Activated CD4-positive, alpha-beta T cell treated with anti-CD3 and anti-CD28 coated beads for 36 hours (primary cell): Measurements from ENCODE around the gene CCDC12. TPM values are rescaled to one million over a fixed set of nuclear protein-coding genes. Genes with fewer than 3 reads are reported as not detected.

Experiments used
- ATAC-seq: fragments of 200-7000 bp; cut with Tn5 transposase; one replicate; pipeline ENCODE4 v1.10.0; 2021; ENCODE audit warnings: mild to moderate bottlenecking, moderate library complexity
- CTCF ChIA-PET: fragments of 350-600 bp; sonication (Branson Sonifier 250); formaldehyde crosslinking; loops from one replicate; lab custom pipeline; 2021; ENCODE audit warnings: antibody characterized with exemption; lab: Charles Lee
- POLR2A ChIA-PET: fragments of 350-600 bp; sonication (Branson Sonifier 250); formaldehyde crosslinking; loops from one replicate; lab custom pipeline; 2021; ENCODE audit warnings: antibody characterized with exemption, inconsistent platforms; lab: Charles Lee
- DNase-seq: peaks from one replicate; pipeline ENCODE4 v3.0.0-alpha.2; 2020
- H3K27ac Mint-ChIP-seq: one replicate; pipeline ENCODE4 v1.8.0; 2021; ENCODE audit warnings: mixed read lengths
- H3K27me3 Mint-ChIP-seq: one replicate; pipeline ENCODE4 v1.8.0; 2021; ENCODE audit warnings: mixed read lengths
- H3K36me3 Mint-ChIP-seq: one replicate; pipeline ENCODE4 v1.8.0; 2021; ENCODE audit warnings: low read depth, mixed read lengths
- H3K4me1 Mint-ChIP-seq: one replicate; pipeline ENCODE4 v1.8.0; 2021; ENCODE audit warnings: mixed read lengths
- H3K4me3 Mint-ChIP-seq: one replicate; pipeline ENCODE4 v1.8.0; 2021; ENCODE audit warnings: mild to moderate bottlenecking, moderate library complexity, mixed read lengths
- H3K9me3 Mint-ChIP-seq: one replicate; pipeline ENCODE4 v1.8.0; 2021; ENCODE audit warnings: low read depth, mixed read lengths
- intact Hi-C, 2 experiments: fragments of 100-400 bp; cut with DNase I in 1 of 2; cut with micrococcal nuclease in 1 of 2; formaldehyde crosslinking; loops; one replicate each; pipeline versions ENCODE4 v1.14.2 to v1.15.1; 2022 to 2024; cut with DNase I, micrococcal nuclease
- total RNA-seq, 2 experiments: library from RNA; stranded (reverse); gene quantifications; one replicate each; pipeline ENCODE4 v1.2.3, GENCODE V29; 2021

The CCDC12 gene
- total RNA-seq, 2 experiments from 2014 or later, result 45.4 to 47.8 TPM

- DNase-seq, result no peak
- intact Hi-C loops, result loop anchor here (5.0 to 10.0 kb wide), 5 partner anchors 42 to 360 kb away; partner anchors contain the start of genes KIF9 (in 1 of the 2), KLHL18 (in 1 of the 2) and SETD2 (in 1 of the 2)
- Mint-ChIP-seq H3K27ac (peak overlapping the region; percentile 24), H3K27me3 (no peaks in the 10 kb centered on the region), H3K4me1 (peaks cover 43% of the 10 kb centered on the region), H3K36me3 (peaks cover 26% of the 10 kb centered on the region), H3K9me3 (no peaks in the 10 kb centered on the region), H3K4me3 (no peak overlapping the region)
- CTCF ChIA-PET, result interaction anchor here (1.1 kb wide), 1 partner anchor 9 kb away, joined by 3 read pairs; no protein-coding TSS in a partner anchor
- no peak for ATAC-seq
- POLR2A ChIA-PET, result no interaction called here
These were observed 38.6 kb upstream of the CCDC12 start for GRCh38 chr3:47015151-47015550.

GRCh38 chr3:47014036-47014435 lies 37.5 kb upstream of the CCDC12 start:
- peak overlapping the region; percentile 47 for H3K27ac Mint-ChIP-seq
- intact Hi-C loops, result loop anchor here in 1 of 2 experiments (10.0 kb wide), 1 partner anchor 361 kb away; no protein-coding TSS in a partner anchor
- CTCF ChIA-PET, result interaction anchor here (0.6 to 0.7 kb wide), 2 partner anchors 8 to 291 kb away, joined by 3 read pairs; no protein-coding TSS in a partner anchor
- peaks cover 33% of the 10 kb centered on the region for H3K4me1 Mint-ChIP-seq
- H3K36me3 Mint-ChIP-seq, result peaks cover 26% of the 10 kb centered on the region
- H3K4me3 Mint-ChIP-seq, result no peak overlapping the region
- no peaks in the 10 kb centered on the region for H3K9me3 Mint-ChIP-seq
- no peaks in the 10 kb centered on the region for H3K27me3 Mint-ChIP-seq
- POLR2A ChIA-PET, result no interaction called here
- ATAC-seq, result no peak
- no peak for DNase-seq

- POLR2A ChIA-PET, result no interaction called here
- Mint-ChIP-seq H3K4me1 (peaks cover 25% of the 10 kb centered on the region), H3K27me3 (no peaks in the 10 kb centered on the region), H3K9me3 (no peaks in the 10 kb centered on the region), H3K27ac (no peak overlapping the region), H3K4me3 (no peak overlapping the region), H3K36me3 (peaks cover 24% of the 10 kb centered on the region)
- CTCF ChIA-PET, result interaction anchor here (0.7 kb wide), 1 partner anchor 9 kb away, joined by 3 read pairs; no protein-coding TSS in a partner anchor
- no peak for ATAC-seq
- DNase-seq, result no peak
- intact Hi-C loops, result loop anchor here in 1 of 2 experiments (10.0 kb wide), 1 partner anchor 362 kb away; no protein-coding TSS in a partner anchor
These were observed 36.7 kb upstream of the CCDC12 start for GRCh38 chr3:47013231-47013630.

- no peak overlapping the region for H3K4me3 Mint-ChIP-seq
- CTCF ChIA-PET, result no interaction called here
- intact Hi-C loops, result loop anchor here in 1 of 2 experiments (10.0 kb wide), 1 partner anchor 362 kb away; no protein-coding TSS in a partner anchor
- POLR2A ChIA-PET, result no interaction called here
- ATAC-seq, result no peak
- peaks cover 19% of the 10 kb centered on the region for H3K4me1 Mint-ChIP-seq
- H3K36me3 Mint-ChIP-seq, result peaks cover 22% of the 10 kb centered on the region
- no peaks in the 10 kb centered on the region for H3K27me3 Mint-ChIP-seq
- H3K9me3 Mint-ChIP-seq, result no peaks in the 10 kb centered on the region
- no peak overlapping the region for H3K27ac Mint-ChIP-seq
- no peak for DNase-seq
These were observed 36.0 kb upstream of the CCDC12 start for GRCh38 chr3:47012342-47013230.

- intact Hi-C loops, result loop anchor here in 1 of 2 experiments (10.0 kb wide), 1 partner anchor 363 kb away; no protein-coding TSS in a partner anchor
- POLR2A ChIA-PET, result no interaction called here
- DNase-seq, result no peak
- Mint-ChIP-seq H3K9me3 (no peaks in the 10 kb centered on the region), H3K27ac (no peak overlapping the region), H3K27me3 (no peaks in the 10 kb centered on the region), H3K36me3 (peaks cover 19% of the 10 kb centered on the region), H3K4me3 (no peak overlapping the region), H3K4me1 (peaks cover 6% of the 10 kb centered on the region)
- CTCF ChIA-PET, result interaction anchor here (1.3 kb wide), 1 partner anchor 24 kb away, joined by 4 read pairs; no protein-coding TSS in a partner anchor
- ATAC-seq, result no peak
These were observed 34.8 kb upstream of the CCDC12 start for GRCh38 chr3:47011371-47011770.

GRCh38 chr3:47010910-47011309 lies 34.4 kb upstream of the CCDC12 start:
- no peak for ATAC-seq
- no peak for DNase-seq
- Mint-ChIP-seq H3K27ac (no peak overlapping the region), H3K4me3 (no peak overlapping the region), H3K36me3 (peaks cover 23% of the 10 kb centered on the region), H3K9me3 (no peaks in the 10 kb centered on the region), H3K27me3 (no peaks in the 10 kb centered on the region), H3K4me1 (peaks cover 4% of the 10 kb centered on the region)
- ChIA-PET POLR2A (interaction anchor here (0.8 kb wide), 1 partner anchor 9 kb away, joined by 3 read pairs; no protein-coding TSS in a partner anchor), CTCF (interaction anchor here (1.3 kb wide), 1 partner anchor 25 kb away, joined by 4 read pairs; no protein-coding TSS in a partner anchor)
- intact Hi-C loops, result loop anchor here in 1 of 2 experiments (10.0 kb wide), 1 partner anchor 364 kb away; no protein-coding TSS in a partner anchor

- ChIA-PET CTCF (interaction anchor here (0.6 to 1.3 kb wide), 3 partner anchors 18 to 257 kb away, joined by 3 to 4 read pairs (median 3); no protein-coding TSS in a partner anchor), POLR2A (interaction anchor here (0.8 kb wide), 1 partner anchor 9 kb away, joined by 3 read pairs; no protein-coding TSS in a partner anchor)
- DNase-seq (no peak), ATAC-seq (no peak)
- Mint-ChIP-seq H3K27ac (peak overlapping the region; percentile 79), H3K9me3 (no peaks in the 10 kb centered on the region), H3K36me3 (peaks cover 26% of the 10 kb centered on the region), H3K4me3 (peak overlapping the region; percentile 57), H3K4me1 (peaks cover 4% of the 10 kb centered on the region), H3K27me3 (no peaks in the 10 kb centered on the region)
- intact Hi-C loops, result loop anchor here in 1 of 2 experiments (10.0 kb wide), 1 partner anchor 365 kb away; no protein-coding TSS in a partner anchor
These were observed 33.7 kb upstream of the CCDC12 start for GRCh38 chr3:47010111-47010712.

GRCh38 chr3:47009225-47010110 lies 32.9 kb upstream of the CCDC12 start:
- H3K9me3 Mint-ChIP-seq, result no peaks in the 10 kb centered on the region
- peaks cover 25% of the 10 kb centered on the region for H3K36me3 Mint-ChIP-seq
- H3K4me3 Mint-ChIP-seq, result peak overlapping the region; percentile 57
- DNase-seq (peak; percentile 84), ATAC-seq (peak; percentile 93)
- POLR2A ChIA-PET, result interaction anchor here (0.7 kb wide), 1 partner anchor 94 kb away, joined by 4 read pairs; no protein-coding TSS in a partner anchor
- H3K27ac Mint-ChIP-seq, result peak overlapping the region; percentile 58
- no peaks in the 10 kb centered on the region for H3K27me3 Mint-ChIP-seq
- intact Hi-C loops, result loop anchor here (1.0 to 10.0 kb wide), 6 partner anchors 10 to 371 kb away; partner anchors contain the start of genes CCDC12 (in 1 of the 2) and NBEAL2 (in 1 of the 2)
- CTCF ChIA-PET, result interaction anchor here (0.5 to 1.6 kb wide), 4 partner anchors 17 to 461 kb away, joined by 3 to 5 read pairs (median 3); no protein-coding TSS in a partner anchor
- H3K4me1 Mint-ChIP-seq, result peaks cover 4% of the 10 kb centered on the region

GRCh38 chr3:47008851-47009224 lies 32.3 kb upstream of the CCDC12 start:
- H3K27ac Mint-ChIP-seq, result peak overlapping the region; percentile 19
- peaks cover 4% of the 10 kb centered on the region for H3K4me1 Mint-ChIP-seq
- DNase-seq, result no peak
- intact Hi-C loops, result loop anchor here (1.0 to 2.0 kb wide), 5 partner anchors 10 to 371 kb away; partner anchors contain the start of genes CCDC12 (in 1 of the 2) and NBEAL2 (in 1 of the 2)
- H3K27me3 Mint-ChIP-seq, result no peaks in the 10 kb centered on the region
- peaks cover 27% of the 10 kb centered on the region for H3K36me3 Mint-ChIP-seq
- no peak for ATAC-seq
- ChIA-PET CTCF (interaction anchor here (0.5 to 1.6 kb wide), 3 partner anchors 17 to 461 kb away, joined by 3 to 5 read pairs (median 3); no protein-coding TSS in a partner anchor), POLR2A (interaction anchor here (0.7 kb wide), 1 partner anchor 94 kb away, joined by 4 read pairs; no protein-coding TSS in a partner anchor)
- H3K9me3 Mint-ChIP-seq, result no peaks in the 10 kb centered on the region
- H3K4me3 Mint-ChIP-seq, result no peak overlapping the region
